Embryonic facial prominence (tissue), 1 donor: ENCODE results near the gene MIA.
"Not testable (repeated sequence)": the region's sequence is repeated elsewhere in the genome, so short reads cannot be mapped to it uniquely, and the experiment has no call there.

Experiments
- DNase-seq: peaks from one replicate; pipeline ENCODE4 v3.0.0-alpha.2; 2016; ENCODE audit errors: extremely low spot score

Gene MIA

GRCh38 chr19:40774916-40775631 is at the start of gene MIA:
MIA (plus strand) TSS chr19:40775521; CDS start chr19:40775543, 22 bp downstream.
- no peak for DNase-seq

DNA sequence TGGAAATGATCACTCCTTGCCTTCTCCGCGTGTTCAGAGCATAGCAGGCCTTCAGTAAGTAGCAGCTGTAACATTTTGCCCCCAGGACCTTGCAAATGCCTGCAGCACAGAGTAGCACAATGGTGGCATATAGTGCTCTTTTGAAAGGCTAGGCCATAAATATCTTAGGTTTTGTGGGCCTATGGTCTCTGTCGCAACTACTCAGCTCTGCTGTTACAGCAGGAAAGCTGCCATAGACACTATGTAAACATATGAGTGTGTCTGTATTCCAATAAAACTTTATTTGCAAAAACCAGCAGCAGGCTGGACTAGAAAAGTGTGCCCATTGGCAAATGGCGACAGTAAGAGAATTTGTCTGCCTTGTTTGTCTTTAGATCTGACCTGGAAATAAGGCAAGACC is 49.0 kb upstream of the MIA start:
- DNase-seq: no peak

DNA sequence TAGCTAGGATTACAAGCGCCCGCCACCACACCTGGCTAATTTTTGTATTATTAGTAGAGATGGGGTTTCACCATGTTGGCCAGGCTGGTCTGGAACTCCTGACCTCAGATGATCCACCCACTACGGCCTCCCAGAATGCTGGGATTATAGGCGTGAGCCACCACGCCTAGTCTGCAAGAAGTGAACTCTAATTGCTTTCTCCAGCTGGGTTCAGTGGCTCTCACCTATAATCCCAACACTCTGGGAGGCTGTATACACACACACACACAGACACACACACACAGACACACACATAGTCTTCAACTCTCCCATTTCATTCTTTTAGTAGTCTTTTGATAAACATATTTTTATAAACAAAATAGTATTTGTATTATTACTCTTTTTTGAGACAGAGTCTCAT is 45.3 kb upstream of the MIA start:
- not testable (repeated sequence) for DNase-seq

DNA sequence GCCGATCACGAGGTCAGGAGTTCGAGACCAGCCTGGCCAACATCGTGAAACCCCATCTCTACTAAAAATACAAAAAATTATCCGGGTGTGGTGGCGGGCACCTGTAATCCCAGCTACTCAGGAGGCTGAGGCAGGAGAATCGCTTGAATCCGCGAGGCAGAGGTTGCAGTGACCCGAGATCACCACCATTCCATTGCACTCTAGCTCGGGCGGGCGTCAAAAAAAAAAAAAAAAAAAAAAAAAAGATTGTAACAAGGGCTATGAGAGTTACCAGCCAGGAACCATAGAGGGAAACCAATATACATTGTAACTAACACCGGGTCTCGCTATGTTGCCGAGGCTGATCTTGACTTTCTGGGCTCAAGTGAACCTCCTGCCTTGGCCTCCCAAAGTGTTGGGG is 43.0 kb upstream of the MIA start:
- DNase-seq: not testable (repeated sequence)

DNA sequence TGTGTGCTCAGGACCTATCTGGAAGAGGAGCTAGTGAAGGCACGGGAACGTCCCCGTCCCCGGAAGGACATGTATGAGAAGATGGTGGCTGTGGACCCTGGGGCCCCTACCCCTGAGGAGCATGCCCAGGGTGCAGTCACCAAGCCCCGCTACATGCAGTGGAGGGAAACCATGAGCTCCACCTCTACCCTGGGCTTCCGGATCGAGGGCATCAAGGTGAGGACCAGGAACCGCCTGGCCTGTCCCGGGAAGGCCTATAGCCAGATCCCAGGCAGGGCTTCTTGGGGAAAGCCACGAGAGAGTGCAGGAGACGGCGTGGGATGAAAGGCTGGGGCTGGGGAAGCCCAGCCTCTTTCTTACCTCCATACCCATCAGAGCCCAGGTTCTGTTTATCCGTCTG is 42.2 kb upstream of the MIA start:
- no peak for DNase-seq

- DNase-seq: no peak
These were observed 40.1 kb upstream of the MIA start for GRCh38 chr19:40735013-40735771.

- no peak for DNase-seq
These were observed 38.7 kb upstream of the MIA start for GRCh38 chr19:40736661-40737060.

- no peak for DNase-seq
These were observed 38.1 kb upstream of the MIA start for GRCh38 chr19:40737102-40737644.

DNA sequence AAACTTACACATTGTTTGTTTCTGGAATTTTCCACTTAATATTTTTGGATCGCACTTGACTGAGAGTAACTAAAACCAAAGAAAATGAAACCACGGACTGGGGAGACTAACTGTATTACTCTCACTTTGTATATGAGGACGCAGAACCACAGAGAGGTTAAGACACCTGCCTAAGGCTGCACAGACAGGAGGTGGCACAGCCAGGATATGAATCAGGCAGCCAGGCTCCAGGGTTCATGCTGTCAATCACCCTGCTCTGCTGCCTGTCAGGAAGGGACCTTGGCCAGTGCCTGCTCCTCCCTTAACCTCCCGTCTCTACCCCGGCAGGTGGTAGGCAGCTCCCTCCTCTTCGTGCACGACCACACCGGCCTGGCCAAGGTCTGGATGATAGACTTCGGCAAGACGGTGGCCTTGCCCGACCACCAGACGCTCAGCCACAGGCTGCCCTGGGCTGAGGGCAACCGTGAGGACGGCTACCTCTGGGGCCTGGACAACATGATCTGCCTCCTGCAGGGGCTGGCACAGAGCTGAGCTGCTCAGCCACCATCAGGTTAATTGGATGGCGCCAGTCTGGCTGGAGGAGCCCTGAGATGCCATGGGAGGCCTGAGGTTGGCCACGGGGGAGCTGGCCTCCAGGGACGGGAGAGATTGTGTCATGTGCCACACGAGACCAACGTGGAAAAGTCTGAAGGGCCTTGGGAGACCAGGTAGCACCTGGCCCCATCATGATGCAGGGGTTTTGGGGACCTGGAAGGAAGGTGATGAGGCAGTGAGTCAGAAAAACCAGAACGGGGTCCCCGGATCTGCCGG is 36.1 kb upstream of the MIA start:
- DNase-seq: no peak

DNA sequence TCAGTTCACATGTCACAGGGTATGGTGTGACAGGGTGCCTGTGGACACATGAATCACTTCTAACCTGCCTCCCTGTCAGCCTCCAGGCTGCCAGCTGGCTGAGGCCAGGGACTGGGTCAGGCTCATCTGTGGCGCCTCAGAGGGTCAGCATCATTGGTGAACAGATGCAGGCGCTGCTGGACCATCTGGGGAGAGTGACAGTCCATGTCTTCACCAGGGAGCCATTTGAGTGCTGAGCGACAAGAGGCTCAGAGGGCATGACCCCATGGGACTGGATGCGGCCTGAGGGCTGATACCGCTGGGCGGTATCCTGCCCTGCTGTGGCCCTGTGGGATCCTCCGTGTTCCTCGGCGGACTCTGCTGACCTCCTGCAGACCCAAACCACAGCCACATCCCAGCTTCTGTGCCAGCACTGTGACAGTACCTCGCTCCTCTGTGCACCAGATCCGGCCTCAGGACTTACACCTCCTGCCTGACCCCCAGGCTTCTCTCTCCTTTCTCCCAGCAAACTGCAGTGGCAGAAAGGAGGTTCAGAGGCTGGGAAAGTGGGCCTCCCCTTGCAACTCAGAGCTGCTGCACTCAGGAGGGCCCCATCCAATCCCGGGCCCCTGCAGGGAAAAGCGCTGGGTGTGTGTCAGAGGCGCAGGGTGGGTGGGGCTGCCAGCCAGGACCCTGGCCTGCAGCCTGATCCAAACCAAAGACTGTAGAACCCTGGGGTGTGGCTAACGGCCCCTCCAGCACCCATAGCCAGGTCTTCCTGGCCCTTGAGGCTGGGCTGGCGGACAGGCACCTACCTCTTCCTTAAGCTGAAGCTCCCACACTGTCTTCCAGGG is 35.2 kb upstream of the MIA start:
- DNase-seq: no peak

- peak; percentile 54 for DNase-seq
These were observed 34.6 kb upstream of the MIA start for GRCh38 chr19:40740747-40741146.

GRCh38 chr19:40741527-40742390 is 33.6 kb upstream of the MIA start:
- no peak for DNase-seq

DNA sequence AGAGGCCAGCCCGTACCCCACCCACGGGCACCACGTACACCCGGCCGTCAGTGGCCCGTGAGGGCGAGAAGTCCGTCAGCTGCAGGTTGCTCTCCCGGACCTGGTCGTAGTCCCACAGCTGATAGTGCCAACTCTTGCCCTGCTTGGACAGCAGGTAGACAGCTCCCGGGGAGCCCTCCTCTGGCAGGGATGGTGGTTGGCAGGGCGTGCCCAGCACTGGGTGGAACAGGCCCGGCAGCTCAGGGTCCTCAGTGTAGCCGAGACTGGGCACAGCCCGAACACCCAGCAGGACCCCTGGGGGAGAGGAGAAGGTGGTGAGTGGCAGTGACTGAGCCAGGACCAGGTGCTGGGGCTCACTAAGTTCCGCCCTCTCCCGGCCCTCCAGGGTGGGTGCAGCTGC is 32.8 kb upstream of the MIA start:
- DNase-seq: no peak

DNA sequence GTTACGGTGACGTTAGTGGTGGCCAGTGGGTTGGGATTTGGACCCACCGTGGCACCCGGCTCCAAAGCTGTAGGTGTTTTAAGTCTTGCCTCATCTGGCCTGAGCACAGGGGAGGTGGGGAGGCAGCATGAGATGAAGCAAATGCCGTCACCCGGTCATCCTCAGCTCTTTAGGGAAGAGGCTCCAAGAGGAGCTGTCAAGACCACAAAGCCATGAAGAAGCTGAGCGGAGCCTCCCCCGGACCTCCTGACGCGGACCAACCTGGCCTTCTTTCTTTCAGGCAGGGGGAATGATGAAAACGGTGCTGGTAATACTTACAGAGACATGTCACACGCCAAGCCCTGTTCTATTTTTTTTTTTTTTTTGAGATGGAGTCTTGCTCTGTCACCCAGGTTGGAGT is 32.4 kb upstream of the MIA start:
- no peak for DNase-seq

- DNase-seq: no peak
These were observed 31.4 kb upstream of the MIA start for GRCh38 chr19:40743926-40744325.

- DNase-seq: no peak
These were observed 30.5 kb upstream of the MIA start for GRCh38 chr19:40744554-40745401.

GRCh38 chr19:40745402-40745780 is 29.9 kb upstream of the MIA start:
- no peak for DNase-seq

GRCh38 chr19:40747536-40747935 is 27.8 kb upstream of the MIA start:
- no peak for DNase-seq

GRCh38 chr19:40750058-40750873 is 25.1 kb upstream of the MIA start, which contains the start of gene ACTMAP:
ACTMAP (minus strand) TSS chr19:40750477; CDS start chr19:40749803, 674 bp downstream.
- peak; percentile 99 for DNase-seq
